Peyer's patch (tissue), 4 donors: ENCODE results near the gene TSPAN14. TPM values are rescaled to one million over a fixed set of nuclear protein-coding genes. Genes with fewer than 3 reads are reported as not detected.

Experiments
- DNase-seq, 3 donors: peaks; one replicate each; pipeline ENCODE4 v3.0.0-alpha.2; 2017 to 2019
- H3K27ac ChIP-seq, 4 donors: fragments of 200-600 bp; sonication (generic); one replicate each; pipeline ENCODE4 v1.5.1; 2016 to 2019
- H3K27me3 ChIP-seq, 2 donors: fragments of 200-600 bp; sonication (generic); one replicate each; pipeline ENCODE4 v1.5.1; 2019
- H3K36me3 ChIP-seq, 3 donors: fragments of 200-600 bp; sonication (generic); one replicate each; pipeline ENCODE4 v1.5.1; 2016 to 2019
- H3K4me1 ChIP-seq, 4 donors: fragments of 200-600 bp; sonication (generic); one replicate each; pipeline ENCODE4 v1.5.1; 2016 to 2019
- H3K4me3 ChIP-seq, 4 donors: fragments of 200-600 bp; sonication (generic); 1 replicate in 3 of 4; 2 replicates in 1 of 4; pipeline ENCODE4 v1.5.1; 2016 to 2019; ENCODE audit warnings: mild to moderate bottlenecking in 1 of 4
- H3K9me3 ChIP-seq, 4 donors: fragments of 200-600 bp; sonication (generic); one replicate each; pipeline ENCODE4 v1.5.1; 2016 to 2019; ENCODE audit warnings: mild to moderate bottlenecking in 1 of 4
- CTCF ChIP-seq, 6 experiments: fragments of 450-650 bp in 4 of 6; fragments of 200-600 bp in 2 of 6; sonication (generic) in 1 of 6; IDR thresholded peaks; one replicate each; pipeline ENCODE4 v1.5.1; 2017 to 2019; ENCODE audit warnings: antibody characterized with exemption in 6 of 6, mild to moderate bottlenecking in 3 of 6, moderate library complexity in 1 of 6
- POLR2A ChIP-seq, 2 donors: fragments of 450-650 bp; IDR thresholded peaks; one replicate each; pipeline ENCODE4 v1.5.1; 2017; ENCODE audit warnings: antibody characterized with exemption in 2 of 2, mild to moderate bottlenecking in 2 of 2, moderate library complexity in 2 of 2
- total RNA-seq, 4 donors: library from RNA; depleted of rRNA; stranded (reverse); fragments of >200 nt; gene quantifications; one replicate each; pipeline ENCODE4 v1.1.0, GENCODE V29; 2016

TSPAN14 gene
- total RNA-seq, 4 donors from 2014 or later = 51.2 to 72.0 (median 68.0) TPM

GRCh38 chr10:80526218-80526617, 72.1 kb downstream of the TSPAN14 start:
- Histone ChIP-seq H3K27me3 (no peaks in the 10 kb centered on the region), H3K9me3 (no peaks in the 10 kb centered on the region), H3K36me3 (no peaks in the 10 kb centered on the region), H3K4me3 (no peak overlapping the region), H3K27ac (no peak overlapping the region), H3K4me1 (peaks cover 0 to 7% (median 0%) of the 10 kb centered on the region in 4 donors)
- TF ChIP-seq CTCF (IDR thresholded peaks at IDR 0.05) (no peak), POLR2A (IDR thresholded peaks at IDR 0.05) (no peak)
- DNase-seq = peak in 1 of 3 donors; percentile 41

- Histone ChIP-seq H3K4me1 (peaks cover 0 to 7% (median 0%) of the 10 kb centered on the region in 4 donors), H3K27me3 (no peaks in the 10 kb centered on the region), H3K9me3 (no peaks in the 10 kb centered on the region), H3K27ac (no peak overlapping the region), H3K4me3 (no peak overlapping the region), H3K36me3 (no peaks in the 10 kb centered on the region)
- TF ChIP-seq POLR2A (IDR thresholded peaks at IDR 0.05) (no peak), CTCF (IDR thresholded peaks at IDR 0.05) (no peak)
- DNase-seq = no peak
Measured at GRCh38 chr10:80526742-80527141, 72.6 kb downstream of the TSPAN14 start.

- Histone ChIP-seq H3K27me3 (no peaks in the 10 kb centered on the region), H3K9me3 (no peaks in the 10 kb centered on the region), H3K4me1 (peaks cover 0 to 7% (median 0%) of the 10 kb centered on the region in 4 donors), H3K27ac (peak overlapping the region in 1 of 4 donors; percentile 52), H3K4me3 (no peak overlapping the region), H3K36me3 (no peaks in the 10 kb centered on the region)
- TF ChIP-seq POLR2A (IDR thresholded peaks at IDR 0.05) (no peak), CTCF (IDR thresholded peaks at IDR 0.05) (no peak)
- DNase-seq = no peak
Measured at GRCh38 chr10:80528185-80528700, 74.1 kb downstream of the TSPAN14 start.

GRCh38 chr10:80528901-80529300, 74.8 kb downstream of the TSPAN14 start:
- no peak for TF ChIP-seq CTCF (IDR thresholded peaks at IDR 0.05)
- TF ChIP-seq POLR2A (IDR thresholded peaks at IDR 0.05) = no peak
- H3K36me3 ChIP-seq = no peaks in the 10 kb centered on the region
- H3K27me3 ChIP-seq = no peaks in the 10 kb centered on the region
- no peak for DNase-seq
- no peak overlapping the region for H3K4me3 ChIP-seq
- H3K9me3 ChIP-seq = no peaks in the 10 kb centered on the region
- H3K4me1 ChIP-seq = peaks cover 0 to 7% (median 0%) of the 10 kb centered on the region in 4 donors
- H3K27ac ChIP-seq = peak overlapping the region in 1 of 4 donors; percentile 52

- Histone ChIP-seq H3K9me3 (no peaks in the 10 kb centered on the region), H3K4me1 (peaks cover 0 to 7% (median 0%) of the 10 kb centered on the region in 4 donors), H3K27ac (peak overlapping the region in 2 of 4 donors; percentile 17 to 52), H3K36me3 (no peaks in the 10 kb centered on the region), H3K4me3 (no peak overlapping the region), H3K27me3 (no peaks in the 10 kb centered on the region)
- peak in 2 of 3 donors; percentile 32 to 52 for DNase-seq
- TF ChIP-seq POLR2A (IDR thresholded peaks at IDR 0.05) (no peak), CTCF (IDR thresholded peaks at IDR 0.05) (no peak)
Measured at GRCh38 chr10:80529604-80530003, 75.5 kb downstream of the TSPAN14 start.
